Measurements from ENCODE around the gene HAND1.

GRCh38 chr5:154502180-154502579 is 24.2 kb upstream of the HAND1 start:
- TF ChIP-seq NFRKB (IDR thresholded peaks at IDR 0.05; ENCODE audit: low read depth) (no peak), PHF8 (IDR thresholded peaks at IDR 0.05; ENCODE audit: borderline replicate concordance, low read length) (no peak), POLR2AphosphoS5 (IDR thresholded peaks at IDR 0.05; ENCODE audit: control insufficient read depth, insufficient read depth, low read depth, low read length) (no peak), ZBTB7A (IDR thresholded peaks at IDR 0.05; ENCODE audit: borderline replicate concordance, control insufficient read depth, low read depth, low read length) (no peak), THRA (IDR thresholded peaks at IDR 0.05) (no peak), CTCF (IDR thresholded peaks at IDR 0.05 in 2 of 3, conservative IDR thresholded peaks at IDR 0.05 in 1 of 3; ENCODE audit: insufficient read depth in 2 of 3, low read depth in 1 of 3, low read length in 3 of 3) (no peak)
